ENCODE measurements around the gene BCL7A. TPM values are rescaled to one million over a fixed set of nuclear protein-coding genes. Genes with fewer than 3 reads are reported as not detected.

BCL7A gene
- total and polyA plus RNA-seq, 2 experiments from 2014 or later = 12.7 to 14.9 TPM

DNA sequence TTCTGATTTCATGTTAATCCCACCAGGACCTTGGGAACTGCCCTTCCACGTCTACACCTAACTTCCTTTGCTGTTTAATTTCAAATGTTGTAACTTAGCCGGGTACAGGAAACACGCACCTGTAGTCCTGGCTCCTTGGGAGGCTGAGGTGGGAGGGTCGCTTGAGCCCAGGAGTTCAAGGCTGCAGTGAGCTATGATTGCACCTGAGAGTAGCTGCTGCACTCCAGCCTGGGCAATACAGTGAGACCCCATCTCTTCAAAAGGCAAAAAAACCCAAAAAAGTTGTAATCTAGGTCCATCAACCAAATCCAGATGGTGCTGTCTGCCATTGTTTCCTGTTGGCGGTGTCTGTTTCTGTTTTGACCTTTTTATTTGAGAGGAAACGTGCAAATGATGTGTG, 14.5 kb downstream of the BCL7A start:
- Histone ChIP-seq H4K20me1 (replicated peaks; ENCODE audit: insufficient read depth) (no peaks in the 10 kb centered on the region; the same call in 1 of the 2 replicates), H3F3A (replicated peaks; ENCODE audit: low read depth) (peaks cover 3% of the 10 kb centered on the region; the same call in 1 of the 2 replicates), H3K4me2 (no peak overlapping the region), H3K36me3 (ENCODE audit: insufficient read depth) (no peaks in the 10 kb centered on the region), H3K79me2 (replicated peaks; ENCODE audit: insufficient read depth) (no peaks in the 10 kb centered on the region), H3K27ac (ENCODE audit: low read depth) (no peak overlapping the region), H3K4me1 (ENCODE audit: insufficient read depth) (no peaks in the 10 kb centered on the region), H3K9me2 (ENCODE audit: insufficient read depth) (no peaks in the 10 kb centered on the region), H3K27me3 (ENCODE audit: insufficient read depth) (no peaks in the 10 kb centered on the region), H2AFZ (no peak overlapping the region), H3K4me3 (no peak overlapping the region)
- no peak for DNase-seq (ENCODE audit: low spot score)
- peaks cover 40% of the 10 kb centered on the region for H3K36me3 Mint-ChIP-seq (ENCODE audit: low read depth)
- H3K4me3 Mint-ChIP-seq = no peak overlapping the region
- H3K9me3 Mint-ChIP-seq = no peaks in the 10 kb centered on the region; the same call in 2 of the 3 replicates
- ATAC-seq = no peak
- peaks cover 5% of the 10 kb centered on the region for H3K4me1 Mint-ChIP-seq
- TF ChIP-seq CREB1 (CRISPR knock-in tag; IDR thresholded peaks at IDR 0.05; ENCODE audit: low read depth) = no peak
- TF ChIP-seq, protein P1, sequence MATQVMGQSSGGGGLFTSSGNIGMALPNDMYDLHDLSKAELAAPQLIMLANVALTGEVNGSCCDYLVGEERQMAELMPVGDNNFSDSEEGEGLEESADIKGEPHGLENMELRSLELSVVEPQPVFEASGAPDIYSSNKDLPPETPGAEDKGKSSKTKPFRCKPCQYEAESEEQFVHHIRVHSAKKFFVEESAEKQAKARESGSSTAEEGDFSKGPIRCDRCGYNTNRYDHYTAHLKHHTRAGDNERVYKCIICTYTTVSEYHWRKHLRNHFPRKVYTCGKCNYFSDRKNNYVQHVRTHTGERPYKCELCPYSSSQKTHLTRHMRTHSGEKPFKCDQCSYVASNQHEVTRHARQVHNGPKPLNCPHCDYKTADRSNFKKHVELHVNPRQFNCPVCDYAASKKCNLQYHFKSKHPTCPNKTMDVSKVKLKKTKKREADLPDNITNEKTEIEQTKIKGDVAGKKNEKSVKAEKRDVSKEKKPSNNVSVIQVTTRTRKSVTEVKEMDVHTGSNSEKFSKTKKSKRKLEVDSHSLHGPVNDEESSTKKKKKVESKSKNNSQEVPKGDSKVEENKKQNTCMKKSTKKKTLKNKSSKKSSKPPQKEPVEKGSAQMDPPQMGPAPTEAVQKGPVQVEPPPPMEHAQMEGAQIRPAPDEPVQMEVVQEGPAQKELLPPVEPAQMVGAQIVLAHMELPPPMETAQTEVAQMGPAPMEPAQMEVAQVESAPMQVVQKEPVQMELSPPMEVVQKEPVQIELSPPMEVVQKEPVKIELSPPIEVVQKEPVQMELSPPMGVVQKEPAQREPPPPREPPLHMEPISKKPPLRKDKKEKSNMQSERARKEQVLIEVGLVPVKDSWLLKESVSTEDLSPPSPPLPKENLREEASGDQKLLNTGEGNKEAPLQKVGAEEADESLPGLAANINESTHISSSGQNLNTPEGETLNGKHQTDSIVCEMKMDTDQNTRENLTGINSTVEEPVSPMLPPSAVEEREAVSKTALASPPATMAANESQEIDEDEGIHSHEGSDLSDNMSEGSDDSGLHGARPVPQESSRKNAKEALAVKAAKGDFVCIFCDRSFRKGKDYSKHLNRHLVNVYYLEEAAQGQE (IDR thresholded peaks at IDR 0.05; ENCODE audit: unreplicated experiment) = no peak
- TF ChIP-seq, protein P2, sequence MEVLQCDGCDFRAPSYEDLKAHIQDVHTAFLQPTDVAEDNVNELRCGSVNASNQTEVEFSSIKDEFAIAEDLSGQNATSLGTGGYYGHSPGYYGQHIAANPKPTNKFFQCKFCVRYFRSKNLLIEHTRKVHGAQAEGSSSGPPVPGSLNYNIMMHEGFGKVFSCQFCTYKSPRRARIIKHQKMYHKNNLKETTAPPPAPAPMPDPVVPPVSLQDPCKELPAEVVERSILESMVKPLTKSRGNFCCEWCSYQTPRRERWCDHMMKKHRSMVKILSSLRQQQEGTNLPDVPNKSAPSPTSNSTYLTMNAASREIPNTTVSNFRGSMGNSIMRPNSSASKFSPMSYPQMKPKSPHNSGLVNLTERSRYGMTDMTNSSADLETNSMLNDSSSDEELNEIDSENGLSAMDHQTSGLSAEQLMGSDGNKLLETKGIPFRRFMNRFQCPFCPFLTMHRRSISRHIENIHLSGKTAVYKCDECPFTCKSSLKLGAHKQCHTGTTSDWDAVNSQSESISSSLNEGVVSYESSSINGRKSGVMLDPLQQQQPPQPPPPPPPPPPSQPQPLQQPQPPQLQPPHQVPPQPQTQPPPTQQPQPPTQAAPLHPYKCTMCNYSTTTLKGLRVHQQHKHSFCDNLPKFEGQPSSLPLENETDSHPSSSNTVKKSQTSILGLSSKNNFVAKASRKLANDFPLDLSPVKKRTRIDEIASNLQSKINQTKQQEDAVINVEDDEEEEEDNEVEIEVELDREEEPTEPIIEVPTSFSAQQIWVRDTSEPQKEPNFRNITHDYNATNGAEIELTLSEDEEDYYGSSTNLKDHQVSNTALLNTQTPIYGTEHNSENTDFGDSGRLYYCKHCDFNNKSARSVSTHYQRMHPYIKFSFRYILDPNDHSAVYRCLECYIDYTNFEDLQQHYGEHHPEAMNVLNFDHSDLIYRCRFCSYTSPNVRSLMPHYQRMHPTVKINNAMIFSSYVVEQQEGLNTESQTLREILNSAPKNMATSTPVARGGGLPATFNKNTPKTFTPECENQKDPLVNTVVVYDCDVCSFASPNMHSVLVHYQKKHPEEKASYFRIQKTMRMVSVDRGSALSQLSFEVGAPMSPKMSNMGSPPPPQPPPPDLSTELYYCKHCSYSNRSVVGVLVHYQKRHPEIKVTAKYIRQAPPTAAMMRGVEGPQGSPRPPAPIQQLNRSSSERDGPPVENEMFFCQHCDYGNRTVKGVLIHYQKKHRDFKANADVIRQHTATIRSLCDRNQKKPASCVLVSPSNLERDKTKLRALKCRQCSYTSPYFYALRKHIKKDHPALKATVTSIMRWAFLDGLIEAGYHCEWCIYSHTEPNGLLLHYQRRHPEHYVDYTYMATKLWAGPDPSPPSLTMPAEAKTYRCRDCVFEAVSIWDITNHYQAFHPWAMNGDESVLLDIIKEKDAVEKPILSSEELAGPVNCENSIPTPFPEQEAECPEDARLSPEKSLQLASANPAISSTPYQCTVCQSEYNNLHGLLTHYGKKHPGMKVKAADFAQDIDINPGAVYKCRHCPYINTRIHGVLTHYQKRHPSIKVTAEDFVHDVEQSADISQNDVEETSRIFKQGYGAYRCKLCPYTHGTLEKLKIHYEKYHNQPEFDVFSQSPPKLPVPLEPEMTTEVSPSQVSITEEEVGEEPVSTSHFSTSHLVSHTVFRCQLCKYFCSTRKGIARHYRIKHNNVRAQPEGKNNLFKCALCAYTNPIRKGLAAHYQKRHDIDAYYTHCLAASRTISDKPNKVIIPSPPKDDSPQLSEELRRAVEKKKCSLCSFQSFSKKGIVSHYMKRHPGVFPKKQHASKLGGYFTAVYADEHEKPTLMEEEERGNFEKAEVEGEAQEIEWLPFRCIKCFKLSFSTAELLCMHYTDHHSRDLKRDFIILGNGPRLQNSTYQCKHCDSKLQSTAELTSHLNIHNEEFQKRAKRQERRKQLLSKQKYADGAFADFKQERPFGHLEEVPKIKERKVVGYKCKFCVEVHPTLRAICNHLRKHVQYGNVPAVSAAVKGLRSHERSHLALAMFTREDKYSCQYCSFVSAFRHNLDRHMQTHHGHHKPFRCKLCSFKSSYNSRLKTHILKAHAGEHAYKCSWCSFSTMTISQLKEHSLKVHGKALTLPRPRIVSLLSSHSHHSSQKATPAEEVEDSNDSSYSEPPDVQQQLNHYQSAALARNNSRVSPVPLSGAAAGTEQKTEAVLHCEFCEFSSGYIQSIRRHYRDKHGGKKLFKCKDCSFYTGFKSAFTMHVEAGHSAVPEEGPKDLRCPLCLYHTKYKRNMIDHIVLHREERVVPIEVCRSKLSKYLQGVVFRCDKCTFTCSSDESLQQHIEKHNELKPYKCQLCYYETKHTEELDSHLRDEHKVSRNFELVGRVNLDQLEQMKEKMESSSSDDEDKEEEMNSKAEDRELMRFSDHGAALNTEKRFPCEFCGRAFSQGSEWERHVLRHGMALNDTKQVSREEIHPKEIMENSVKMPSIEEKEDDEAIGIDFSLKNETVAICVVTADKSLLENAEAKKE (CRISPR knock-in tag; IDR thresholded peaks at IDR 0.05) = no peak
- TF ChIP-seq EZH2phosphoT487 (IDR thresholded peaks at IDR 0.05; ENCODE audit: unreplicated experiment) = no peak
- TF ChIP-seq, protein P3, sequence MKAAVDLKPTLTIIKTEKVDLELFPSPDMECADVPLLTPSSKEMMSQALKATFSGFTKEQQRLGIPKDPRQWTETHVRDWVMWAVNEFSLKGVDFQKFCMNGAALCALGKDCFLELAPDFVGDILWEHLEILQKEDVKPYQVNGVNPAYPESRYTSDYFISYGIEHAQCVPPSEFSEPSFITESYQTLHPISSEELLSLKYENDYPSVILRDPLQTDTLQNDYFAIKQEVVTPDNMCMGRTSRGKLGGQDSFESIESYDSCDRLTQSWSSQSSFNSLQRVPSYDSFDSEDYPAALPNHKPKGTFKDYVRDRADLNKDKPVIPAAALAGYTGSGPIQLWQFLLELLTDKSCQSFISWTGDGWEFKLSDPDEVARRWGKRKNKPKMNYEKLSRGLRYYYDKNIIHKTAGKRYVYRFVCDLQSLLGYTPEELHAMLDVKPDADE (IDR thresholded peaks at IDR 0.05) = no peak
- TF ChIP-seq POLR2AphosphoS5 (IDR thresholded peaks at IDR 0.05; ENCODE audit: low read depth) = no peak
- TF ChIP-seq STAT1 (IDR thresholded peaks at IDR 0.05; ENCODE audit: unreplicated experiment) = no peak
- no peak overlapping the region for H3K27ac Mint-ChIP-seq
- peaks cover 11% of the 10 kb centered on the region for H3K27me3 Mint-ChIP-seq (ENCODE audit: insufficient read depth, low read depth, poor library complexity)
